ENCODE data around the gene ZNF254. TPM values are rescaled to one million over a fixed set of nuclear protein-coding genes. Genes with fewer than 3 reads are reported as not detected.

ZNF254 gene
- total and polyA plus RNA-seq, 12 donors = 3.9 to 27.4 (median 15.3) TPM

DNA sequence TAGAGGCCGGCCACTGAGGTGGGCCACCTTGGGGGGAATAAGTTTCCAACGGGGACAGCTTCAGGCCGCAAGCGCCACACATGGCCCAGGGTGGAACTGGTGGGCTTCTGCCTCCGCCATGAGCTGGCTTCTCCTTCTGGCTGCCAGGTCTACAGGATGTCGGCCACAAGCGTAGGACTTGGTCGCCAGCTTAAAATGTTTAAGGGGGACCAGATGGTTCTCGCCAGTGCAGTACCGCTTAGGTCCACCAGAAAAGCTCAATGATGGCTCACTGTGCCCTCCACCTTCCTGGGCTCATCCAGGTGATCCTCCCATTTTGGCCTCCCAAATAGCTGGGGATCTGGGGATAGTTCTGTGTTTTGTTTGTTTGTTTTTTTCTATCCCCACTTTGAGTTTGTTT lies 38.7 kb upstream of the ZNF254 start:
- H3K4me1 ChIP-seq (replicated peaks in 1 of 2) = no peaks in the 10 kb centered on the region
- H3K27ac ChIP-seq = no peak overlapping the region
- H3K36me3 ChIP-seq (replicated peaks in 1 of 2) = peaks cover 0 to 70% of the 10 kb centered on the region in 2 donors
- DNase-seq = no peak
- intact Hi-C loops (cut with DNase I) = no loop called here
- no peak overlapping the region for H3K4me3 ChIP-seq
- 91 to 100% (median 97%) methylated on average over 8 to 10 of the region's 10 CpGs for WGBS, 4 donors
- H3K9me3 ChIP-seq (replicated peaks in 1 of 3) = no peaks in the 10 kb centered on the region
- no peak for TF ChIP-seq POLR2A (IDR thresholded peaks at IDR 0.05)
- TF ChIP-seq CTCF (IDR thresholded peaks at IDR 0.05) = no peak
- no peaks in the 10 kb centered on the region for H3K27me3 ChIP-seq

- Histone ChIP-seq H3K27me3 (no peaks in the 10 kb centered on the region), H3K36me3 (replicated peaks in 1 of 2) (peaks cover 0 to 81% of the 10 kb centered on the region in 2 donors), H3K4me3 (no peak overlapping the region), H3K27ac (no peak overlapping the region), H3K4me1 (replicated peaks in 1 of 2) (peaks cover 5% of the 10 kb centered on the region in 2 donors), H3K9me3 (replicated peaks in 1 of 3) (no peaks in the 10 kb centered on the region)
- intact Hi-C loops (cut with DNase I) = no loop called here
- no peak for DNase-seq
- 86 to 100% (median 93%) methylated on average over 1 of the region's 1 CpG; no CpG with 5 or more reads in 1 of the 4 donors for WGBS, 4 donors
- no peak for TF ChIP-seq POLR2A (IDR thresholded peaks at IDR 0.05)
Observed at GRCh38 chr19:24049537-24049936, 37.5 kb upstream of the ZNF254 start.

GRCh38 chr19:24051516-24051915 lies 35.5 kb upstream of the ZNF254 start:
- WGBS, 4 donors = 91 to 97% (median 96%) methylated on average over 4 of the region's 4 CpGs
- intact Hi-C loops (cut with DNase I) = no loop called here

DNA sequence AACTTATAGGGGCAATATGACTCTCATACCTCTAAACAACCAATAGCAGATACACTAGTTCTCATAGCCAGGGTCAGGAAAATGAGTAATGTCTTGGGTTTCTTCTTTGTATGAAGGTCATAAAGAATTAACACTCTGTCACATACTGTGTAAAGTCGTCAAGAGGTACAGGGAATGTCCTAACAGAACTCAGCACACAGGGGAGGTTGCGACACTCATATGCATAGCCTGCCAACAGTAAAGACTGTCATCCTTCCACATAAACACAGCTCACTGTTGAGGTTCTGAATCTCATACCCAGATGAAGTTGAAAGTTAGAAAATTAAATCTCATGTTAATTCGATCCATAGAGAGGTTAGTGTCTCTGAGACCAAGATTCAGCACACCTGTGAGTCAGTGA lies 34.2 kb upstream of the ZNF254 start:
- Histone ChIP-seq H3K9me3 (replicated peaks in 1 of 3) (no peaks in the 10 kb centered on the region), H3K27me3 (no peaks in the 10 kb centered on the region), H3K36me3 (replicated peaks in 1 of 2) (peaks cover 0 to 71% of the 10 kb centered on the region in 2 donors), H3K27ac (no peak overlapping the region), H3K4me1 (replicated peaks in 1 of 2) (peaks cover 5% of the 10 kb centered on the region in 2 donors), H3K4me3 (no peak overlapping the region)
- DNase-seq = no peak
- intact Hi-C loops (cut with DNase I) = no loop called here
- TF ChIP-seq CTCF (IDR thresholded peaks at IDR 0.05) (no peak), POLR2A (IDR thresholded peaks at IDR 0.05) (no peak)
- WGBS, 4 donors = 76 to 87% (median 84%) methylated on average over 3 of the region's 3 CpGs

More at GRCh38 chr19:24051516-24051915, 35.5 kb upstream of the ZNF254 start:
- Histone ChIP-seq H3K27ac (no peak overlapping the region), H3K27me3 (no peaks in the 10 kb centered on the region), H3K9me3 (replicated peaks in 1 of 3) (no peaks in the 10 kb centered on the region), H3K4me3 (no peak overlapping the region), H3K4me1 (replicated peaks in 1 of 2) (peaks cover 5% of the 10 kb centered on the region in 2 donors), H3K36me3 (replicated peaks in 1 of 2) (peaks cover 0 to 78% of the 10 kb centered on the region in 2 donors)
- DNase-seq = no peak
- TF ChIP-seq POLR2A (IDR thresholded peaks at IDR 0.05) (no peak), CTCF (IDR thresholded peaks at IDR 0.05) (no peak)

DNA sequence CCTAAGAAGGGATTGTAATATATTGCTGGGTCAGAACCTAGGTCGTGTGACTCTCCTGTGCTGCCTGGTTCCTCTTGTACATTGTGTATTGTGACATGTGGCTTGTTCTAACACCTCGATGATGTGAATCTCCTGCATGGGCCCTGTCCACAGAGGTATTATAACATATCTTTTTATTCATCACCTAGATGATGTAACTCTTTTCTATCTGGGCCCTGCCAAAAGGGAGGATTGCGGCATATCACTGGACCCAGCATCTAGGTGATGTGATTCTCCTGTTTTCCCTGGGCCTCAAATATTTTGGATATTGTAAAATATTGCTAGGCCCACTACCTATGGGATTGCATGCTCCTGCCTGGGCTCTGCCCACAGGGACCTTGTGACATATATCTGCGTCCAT lies 33.4 kb upstream of the ZNF254 start:
- Histone ChIP-seq H3K36me3 (replicated peaks in 1 of 2) (peaks cover 0 to 71% of the 10 kb centered on the region in 2 donors), H3K9me3 (replicated peaks in 1 of 3) (no peaks in the 10 kb centered on the region), H3K4me1 (replicated peaks in 1 of 2) (peaks cover 5% of the 10 kb centered on the region in 2 donors), H3K27ac (peak overlapping the region in 1 of 5 donors; percentile 66), H3K27me3 (no peaks in the 10 kb centered on the region), H3K4me3 (no peak overlapping the region)
- no peak for TF ChIP-seq POLR2A (IDR thresholded peaks at IDR 0.05)
- TF ChIP-seq CTCF (IDR thresholded peaks at IDR 0.05) = no peak
- DNase-seq = no peak
- intact Hi-C loops (cut with DNase I) = no loop called here
- 94 to 100% (median 97%) methylated on average over 4 of the region's 4 CpGs for WGBS, 4 donors
